Erythroblast (primary cell): Measurements from ENCODE around the gene STIM2.

ENCODE experiments used
- GATA1 ChIP-seq: IDR thresholded peaks from 2 replicates; pipeline ENCODE4 v1.6.1; 2011; ENCODE audit warnings: low read depth, mild to moderate bottlenecking, control low read depth, low read length, moderate library complexity
- POLR2A ChIP-seq: IDR thresholded peaks from 2 replicates; pipeline ENCODE4 v1.6.1; 2011; ENCODE audit warnings: mild to moderate bottlenecking, low read length

GRCh38 chr4:26916195-26916594 is 55.6 kb downstream of the STIM2 start:
- TF ChIP-seq POLR2A: no peak
- no peak for TF ChIP-seq GATA1
